ENCODE measurements around the gene LRP1B. TPM values are rescaled to one million over a fixed set of nuclear protein-coding genes. Genes with fewer than 3 reads are reported as not detected.
A peak's percentile ranks its signal among the peaks of the same experiment; 100 is the strongest.

Gene LRP1B
- total and polyA plus RNA-seq, 2 donors from 2014 or later: 0.69 to 1.2 TPM

DNA sequence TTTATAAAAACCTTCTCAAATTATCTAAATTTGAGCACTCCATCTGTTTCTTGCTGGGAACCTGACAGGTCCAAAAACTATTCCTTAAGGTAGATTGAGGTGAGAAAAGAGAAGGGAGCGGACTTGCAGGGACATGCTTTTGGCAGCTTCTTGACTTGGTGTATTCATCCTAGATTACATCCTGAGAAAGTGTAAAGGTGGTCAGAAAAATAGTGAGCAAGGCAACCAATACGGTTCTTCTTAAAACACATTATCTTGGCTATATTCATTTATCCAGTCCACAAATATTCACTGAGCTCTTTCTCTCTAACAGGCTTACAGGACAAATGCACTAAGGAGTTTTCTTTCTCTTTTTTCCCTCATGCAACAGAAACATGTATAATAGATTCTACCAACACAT, 230.0 kb downstream of the LRP1B start:
- H3K4me3 ChIP-seq (ENCODE audit: low read length in 3 of 3): no peak overlapping the region
- no peak for TF ChIP-seq CTCF (IDR thresholded peaks at IDR 0.05; ENCODE audit: borderline replicate concordance, extremely low read depth, insufficient read depth)
- intact Hi-C loops (cut with DNase I): no loop called here
- H3K9me3 ChIP-seq (ENCODE audit: control insufficient read depth in 2 of 3, insufficient read depth in 1 of 3, low read length in 3 of 3): no peaks in the 10 kb centered on the region
- no peak for FAIRE-seq
- H3K27me3 ChIP-seq (ENCODE audit: control insufficient read depth, insufficient read depth, low read length): no peaks in the 10 kb centered on the region
- no peak for DNase-seq
- H3K4me1 ChIP-seq (ENCODE audit: control insufficient read depth in 2 of 3, insufficient read depth in 2 of 3, low read depth in 1 of 3, low read length in 3 of 3): no peaks in the 10 kb centered on the region
- no peaks in the 10 kb centered on the region for H3K36me3 ChIP-seq (ENCODE audit: control insufficient read depth in 2 of 3, insufficient read depth in 3 of 3, low read length in 3 of 3)
- no peak overlapping the region for H3K27ac ChIP-seq (ENCODE audit: low read depth in 2 of 2, low read length in 2 of 2)
- no peak overlapping the region for H3K9ac ChIP-seq (ENCODE audit: low read length in 3 of 3)

DNA sequence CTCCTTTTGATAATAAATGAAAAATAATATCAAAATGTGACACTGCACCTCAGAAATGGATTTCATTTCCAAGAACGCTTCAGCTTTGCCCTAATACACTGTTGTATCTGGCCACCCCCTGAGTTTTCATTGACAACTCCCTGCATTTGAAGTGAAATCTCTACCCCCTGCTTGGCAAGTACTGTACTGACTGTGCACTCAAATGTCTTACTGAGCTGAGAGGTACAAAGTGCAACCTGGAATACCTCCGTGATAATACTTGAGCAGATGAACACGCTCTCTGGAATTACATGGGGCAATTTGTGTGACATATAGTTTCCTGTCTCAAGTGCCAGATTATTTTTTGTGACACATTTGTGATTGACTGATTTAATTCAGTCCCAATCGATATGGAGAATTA, 231.1 kb downstream of the LRP1B start:
- Histone ChIP-seq H3K9ac (ENCODE audit: low read length in 3 of 3) (no peak overlapping the region), H3K9me3 (ENCODE audit: control insufficient read depth in 2 of 3, insufficient read depth in 1 of 3, low read length in 3 of 3) (no peaks in the 10 kb centered on the region), H3K4me1 (ENCODE audit: control insufficient read depth in 2 of 3, insufficient read depth in 2 of 3, low read depth in 1 of 3, low read length in 3 of 3) (no peaks in the 10 kb centered on the region), H3K27ac (ENCODE audit: low read depth in 2 of 2, low read length in 2 of 2) (no peak overlapping the region), H3K27me3 (ENCODE audit: control insufficient read depth, insufficient read depth, low read length) (no peaks in the 10 kb centered on the region), H3K36me3 (ENCODE audit: control insufficient read depth in 2 of 3, insufficient read depth in 3 of 3, low read length in 3 of 3) (no peaks in the 10 kb centered on the region), H3K4me3 (ENCODE audit: low read length in 3 of 3) (no peak overlapping the region)
- no peak for TF ChIP-seq CTCF (IDR thresholded peaks at IDR 0.05; ENCODE audit: borderline replicate concordance, extremely low read depth, insufficient read depth)
- no peak for FAIRE-seq
- intact Hi-C loops (cut with DNase I): no loop called here
- peak in 1 of 5 donors; percentile 1 for DNase-seq

DNA sequence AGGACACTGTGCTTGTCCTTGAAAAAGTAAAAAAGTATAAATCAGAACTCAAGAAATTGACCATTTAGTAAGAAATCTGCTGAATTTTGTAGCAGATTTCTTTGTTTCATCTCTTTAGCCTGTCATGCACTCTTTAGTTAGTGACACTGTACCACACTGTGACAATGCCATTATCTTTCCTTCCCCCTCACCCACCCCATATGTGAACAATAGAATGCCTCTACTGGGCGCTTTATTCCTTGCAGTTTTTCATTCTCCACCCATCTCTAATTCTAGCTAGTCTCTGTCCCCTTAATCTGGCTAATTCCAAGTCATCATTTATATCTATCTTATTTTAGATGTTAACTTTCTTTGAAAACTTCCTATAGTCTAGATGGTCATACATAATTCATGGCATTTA, 241.0 kb downstream of the LRP1B start:
- Histone ChIP-seq H3K9me3 (ENCODE audit: control insufficient read depth in 2 of 3, insufficient read depth in 1 of 3, low read length in 3 of 3) (no peaks in the 10 kb centered on the region), H3K4me1 (ENCODE audit: control insufficient read depth in 2 of 3, insufficient read depth in 2 of 3, low read depth in 1 of 3, low read length in 3 of 3) (no peaks in the 10 kb centered on the region), H3K4me3 (ENCODE audit: low read length in 3 of 3) (no peak overlapping the region), H3K36me3 (ENCODE audit: control insufficient read depth in 2 of 3, insufficient read depth in 3 of 3, low read length in 3 of 3) (no peaks in the 10 kb centered on the region), H3K27ac (ENCODE audit: low read depth in 2 of 2, low read length in 2 of 2) (no peak overlapping the region), H3K27me3 (ENCODE audit: control insufficient read depth, insufficient read depth, low read length) (no peaks in the 10 kb centered on the region), H3K9ac (ENCODE audit: low read length in 3 of 3) (no peak overlapping the region)
- no peak for FAIRE-seq
- TF ChIP-seq CTCF (IDR thresholded peaks at IDR 0.05; ENCODE audit: borderline replicate concordance, extremely low read depth, insufficient read depth): no peak
- intact Hi-C loops (cut with DNase I): no loop called here
- DNase-seq: no peak

- intact Hi-C loops (cut with DNase I): no loop called here
- Histone ChIP-seq H3K27ac (ENCODE audit: low read depth in 2 of 2, low read length in 2 of 2) (no peak overlapping the region), H3K9me3 (ENCODE audit: control insufficient read depth in 2 of 3, insufficient read depth in 1 of 3, low read length in 3 of 3) (no peaks in the 10 kb centered on the region), H3K4me1 (ENCODE audit: control insufficient read depth in 2 of 3, insufficient read depth in 2 of 3, low read depth in 1 of 3, low read length in 3 of 3) (no peaks in the 10 kb centered on the region), H3K36me3 (ENCODE audit: control insufficient read depth in 2 of 3, insufficient read depth in 3 of 3, low read length in 3 of 3) (no peaks in the 10 kb centered on the region), H3K4me3 (ENCODE audit: low read length in 3 of 3) (no peak overlapping the region), H3K9ac (ENCODE audit: low read length in 3 of 3) (no peak overlapping the region), H3K27me3 (ENCODE audit: control insufficient read depth, insufficient read depth, low read length) (no peaks in the 10 kb centered on the region)
- TF ChIP-seq CTCF (IDR thresholded peaks at IDR 0.05; ENCODE audit: borderline replicate concordance, extremely low read depth, insufficient read depth): no peak
- DNase-seq (no peak), FAIRE-seq (no peak)
Observed at GRCh38 chr2:141888987-141889555, 241.7 kb downstream of the LRP1B start.
